NCI-H446 treated with DMSO at 0.1 percent for 48 hours (cell line): ENCODE measurements around the gene HVCN1.
"Not testable (repeated sequence)": the region's sequence is repeated elsewhere in the genome, so short reads cannot be mapped to it uniquely, and the experiment has no call there.

ENCODE experiments used
- DNase-seq: peaks from one replicate; lab custom pipeline; 2025; lab: John Stamatoyannopoulos, UW

HVCN1 gene

GRCh38 chr12:110688446-110689280 is at the start of gene HVCN1:
HVCN1 (minus strand) TSS chr12:110689115; CDS start chr12:110683245, 5,870 bp downstream.
- DNase-seq: no peak

GRCh38 chr12:110737532-110737931 is 48.6 kb upstream of the HVCN1 start:
- no peak for DNase-seq

- DNase-seq: not testable (repeated sequence)
Observed at GRCh38 chr12:110737016-110737415, 48.1 kb upstream of the HVCN1 start.

- no peak for DNase-seq
Observed at GRCh38 chr12:110733900-110734299, 45.0 kb upstream of the HVCN1 start.

- DNase-seq: no peak
Observed at GRCh38 chr12:110733089-110733715, 44.3 kb upstream of the HVCN1 start.

GRCh38 chr12:110732572-110732971 is 43.7 kb upstream of the HVCN1 start:
- no peak for DNase-seq

- DNase-seq: no peak
Observed at GRCh38 chr12:110731479-110731878, 42.6 kb upstream of the HVCN1 start.

GRCh38 chr12:110728628-110729027 is 39.7 kb upstream of the HVCN1 start:
- no peak for DNase-seq

GRCh38 chr12:110726708-110727369 is 37.9 kb upstream of the HVCN1 start:
- no peak for DNase-seq

- no peak for DNase-seq
Observed at GRCh38 chr12:110726028-110726427, 37.1 kb upstream of the HVCN1 start.

GRCh38 chr12:110725267-110725666 is 36.4 kb upstream of the HVCN1 start:
- no peak for DNase-seq

- not testable (repeated sequence) for DNase-seq
Observed at GRCh38 chr12:110722892-110723291, 34.0 kb upstream of the HVCN1 start.

- no peak for DNase-seq
Observed at GRCh38 chr12:110721570-110721969, 32.7 kb upstream of the HVCN1 start.

GRCh38 chr12:110720516-110720915 is 31.6 kb upstream of the HVCN1 start:
- no peak for DNase-seq

GRCh38 chr12:110718222-110718908 is 29.4 kb upstream of the HVCN1 start:
- DNase-seq: no peak

GRCh38 chr12:110717037-110717436 is 28.1 kb upstream of the HVCN1 start:
- DNase-seq: no peak

- DNase-seq: no peak
Observed at GRCh38 chr12:110708917-110709316, 20.0 kb upstream of the HVCN1 start.

- DNase-seq: no peak
Observed at GRCh38 chr12:110705309-110705708, 16.4 kb upstream of the HVCN1 start.

- no peak for DNase-seq
Observed at GRCh38 chr12:110704750-110705149, 15.8 kb upstream of the HVCN1 start.

- no peak for DNase-seq
Observed at GRCh38 chr12:110704231-110704630, 15.3 kb upstream of the HVCN1 start.

- DNase-seq: no peak
Observed at GRCh38 chr12:110702081-110702480, 13.2 kb upstream of the HVCN1 start.
